GM21423 (cell line): ENCODE data around the gene CYP3A4.
"Not testable (repeated sequence)": the region's sequence is repeated elsewhere in the genome, so short reads cannot be mapped to it uniquely, and the experiment has no call there.

Source experiments
- ATAC-seq: cut with Tn5 transposase; IDR thresholded peaks from one replicate; pipeline ENCODE4 v1.9.1; 2021; ENCODE audit warnings: mild to moderate bottlenecking, moderate library complexity; ENCODE audit not compliant: unreplicated experiment

The CYP3A4 gene

DNA sequence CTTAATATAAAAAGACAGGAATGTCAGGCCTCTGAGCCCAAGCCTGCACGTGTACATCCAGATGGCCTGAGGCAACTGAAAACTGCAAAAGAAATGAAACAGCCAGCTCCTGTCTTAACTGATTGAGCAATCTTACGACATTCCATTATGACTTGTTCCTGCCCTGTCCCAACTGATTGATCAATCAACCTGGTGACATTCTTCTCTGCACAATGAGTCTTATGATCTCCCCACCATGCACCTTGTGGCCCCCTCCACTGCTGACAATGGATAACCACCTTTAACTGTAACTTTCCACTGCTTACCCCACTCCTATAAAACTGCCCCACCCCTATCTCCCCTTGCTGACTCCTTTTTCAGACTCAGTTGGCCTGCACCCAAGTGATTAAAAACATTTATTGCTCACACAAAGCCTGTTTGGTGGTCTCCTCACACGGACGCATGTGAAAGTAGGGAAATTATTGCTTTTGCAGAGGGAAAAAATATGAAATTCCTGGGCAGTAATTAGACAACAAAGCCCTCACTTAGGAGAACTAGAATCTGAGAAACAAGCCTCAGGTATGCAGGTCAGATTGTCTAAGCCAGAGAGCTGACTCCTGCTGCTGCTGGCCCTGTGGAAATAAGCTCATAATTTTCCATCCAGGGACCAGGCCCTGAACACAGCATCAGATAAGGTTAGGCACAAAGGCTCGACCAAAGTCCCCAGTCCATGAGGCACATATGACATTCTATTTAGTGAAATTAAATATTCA, 54.3 kb downstream of the CYP3A4 start:
- ATAC-seq: no peak

DNA sequence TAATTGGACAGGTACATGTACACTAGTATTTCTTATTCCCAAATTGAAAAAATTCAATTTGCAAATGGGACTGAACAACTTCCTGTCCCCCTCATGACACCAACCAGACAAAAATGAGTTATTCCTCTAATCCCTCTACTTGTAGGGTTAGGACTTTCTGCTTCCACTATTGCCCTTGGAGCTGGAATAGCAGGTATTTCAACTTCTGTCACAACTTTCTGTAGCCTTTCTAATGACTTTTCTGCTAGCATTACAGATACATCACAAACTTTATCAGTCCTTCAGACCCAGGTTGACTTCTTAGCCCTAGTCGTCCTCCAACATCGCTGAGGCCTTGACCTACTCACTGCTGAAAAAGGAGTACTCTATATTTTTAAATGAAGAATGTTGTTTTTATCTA, 55.4 kb downstream of the CYP3A4 start:
- no peak for ATAC-seq

DNA sequence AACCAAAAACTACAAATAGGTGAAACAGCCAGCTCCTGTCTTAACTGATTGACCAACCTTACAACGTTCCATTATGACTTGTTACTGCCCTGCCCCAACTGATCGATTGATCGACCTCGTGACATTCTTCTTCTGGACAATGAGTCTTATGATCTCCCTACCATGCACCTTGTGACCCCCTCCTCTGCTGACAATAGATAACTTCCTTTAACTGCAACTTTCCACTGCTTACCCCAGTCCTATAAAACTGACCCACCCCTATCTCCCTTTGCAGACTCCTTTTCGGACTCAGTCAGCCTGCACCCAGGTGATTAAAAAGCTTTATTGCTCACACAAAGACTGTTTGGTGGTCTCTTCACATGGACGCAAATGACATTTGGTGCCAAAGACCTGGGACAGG, 60.8 kb downstream of the CYP3A4 start:
- not testable (repeated sequence) for ATAC-seq

DNA sequence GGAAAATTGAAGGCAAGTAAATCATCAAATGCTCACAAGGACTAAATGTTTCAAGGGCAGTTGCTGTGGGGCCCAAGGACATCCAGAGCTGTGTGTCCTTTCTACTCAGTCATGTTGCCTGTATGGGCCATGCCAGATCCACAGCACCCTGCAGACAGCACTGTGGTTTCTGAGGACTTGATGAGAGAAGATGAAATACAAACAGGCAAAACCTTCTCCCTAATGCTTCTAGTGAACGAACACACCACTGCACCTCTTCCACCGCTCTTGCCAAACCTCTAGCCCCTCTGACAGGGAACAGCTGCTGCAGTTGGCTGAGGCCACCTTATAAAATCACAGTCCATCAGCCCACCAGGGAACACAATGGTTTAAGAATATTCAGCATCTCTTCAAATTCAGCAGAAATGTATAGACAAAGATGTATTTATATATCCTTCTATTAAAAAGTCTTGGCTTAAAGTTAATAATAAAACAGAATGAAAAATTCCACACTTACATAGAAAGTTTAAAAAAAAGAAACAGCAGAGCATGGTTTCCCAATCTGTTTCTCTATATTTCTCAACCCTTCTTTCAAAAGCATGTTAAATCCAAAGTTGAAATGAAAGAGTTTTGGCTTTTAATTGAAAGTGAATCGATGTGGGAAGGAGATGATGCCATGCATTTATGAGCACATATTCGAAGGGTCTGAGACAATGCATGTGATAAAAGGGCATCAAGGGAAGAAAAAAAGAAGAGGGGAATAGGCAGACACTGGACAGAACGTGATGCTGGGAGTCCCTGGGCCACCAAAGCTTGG, 63.0 kb downstream of the CYP3A4 start:
- no peak for ATAC-seq

DNA sequence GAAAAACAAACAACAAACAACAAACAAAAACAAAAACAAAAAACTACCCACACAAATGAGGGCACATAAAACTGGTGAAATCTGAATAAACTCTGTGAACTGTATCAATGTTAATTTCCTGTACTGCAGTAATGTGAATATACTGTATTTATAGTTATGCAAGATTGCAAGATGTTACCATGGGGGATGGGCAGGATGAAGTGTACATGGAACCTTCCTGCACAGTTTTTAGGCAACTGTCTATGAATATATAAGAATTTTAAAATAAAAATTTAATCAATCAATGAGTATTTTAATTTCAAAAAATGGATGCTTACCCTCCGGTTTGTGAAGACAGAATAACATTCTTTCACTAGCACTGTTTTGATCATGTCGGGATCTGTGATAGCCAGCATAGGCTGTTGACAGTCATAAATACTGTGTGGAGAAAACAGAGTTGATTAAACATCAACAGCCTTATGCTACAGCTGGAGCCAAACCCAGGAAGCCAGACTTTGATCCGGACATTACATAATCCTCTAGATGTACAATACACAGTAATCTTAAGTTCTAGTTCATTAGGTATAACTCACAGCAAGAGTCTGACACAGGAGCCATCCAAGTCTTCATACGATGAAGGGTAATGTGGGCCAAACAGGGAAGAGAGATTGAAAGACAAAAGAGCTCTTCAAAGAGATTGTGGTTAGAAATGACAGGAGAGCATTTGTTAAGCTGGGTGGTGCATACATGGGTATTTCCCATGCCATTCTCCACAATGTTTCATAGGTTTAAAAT, 63.8 kb downstream of the CYP3A4 start:
- ATAC-seq: no peak

DNA sequence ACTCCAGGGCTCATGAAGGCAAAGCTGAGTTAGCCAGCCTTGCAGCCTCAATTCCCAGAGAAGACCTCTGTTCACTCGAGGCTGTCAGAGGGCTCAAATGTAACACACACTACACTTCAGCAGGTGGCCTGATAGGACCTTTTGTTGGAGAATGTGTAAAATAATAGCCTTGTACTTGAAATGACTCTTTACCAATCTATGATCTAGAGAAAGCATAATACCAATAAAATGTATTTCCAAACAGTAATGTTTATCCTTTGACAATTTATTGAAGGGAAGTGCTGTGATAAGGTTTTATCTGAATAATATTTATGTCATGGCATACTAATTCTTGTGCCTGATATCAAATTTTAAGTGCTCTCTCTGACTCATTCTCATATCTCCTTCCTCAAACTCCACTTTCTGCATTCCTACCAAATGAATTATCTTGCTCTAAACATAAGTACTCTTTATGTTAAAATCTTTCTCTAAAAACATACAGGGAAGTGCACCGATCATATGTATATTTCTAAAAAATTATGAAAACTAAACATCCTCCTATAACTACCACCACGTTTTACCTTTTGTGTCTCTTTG, 69.9 kb downstream of the CYP3A4 start:
- ATAC-seq: no peak

DNA sequence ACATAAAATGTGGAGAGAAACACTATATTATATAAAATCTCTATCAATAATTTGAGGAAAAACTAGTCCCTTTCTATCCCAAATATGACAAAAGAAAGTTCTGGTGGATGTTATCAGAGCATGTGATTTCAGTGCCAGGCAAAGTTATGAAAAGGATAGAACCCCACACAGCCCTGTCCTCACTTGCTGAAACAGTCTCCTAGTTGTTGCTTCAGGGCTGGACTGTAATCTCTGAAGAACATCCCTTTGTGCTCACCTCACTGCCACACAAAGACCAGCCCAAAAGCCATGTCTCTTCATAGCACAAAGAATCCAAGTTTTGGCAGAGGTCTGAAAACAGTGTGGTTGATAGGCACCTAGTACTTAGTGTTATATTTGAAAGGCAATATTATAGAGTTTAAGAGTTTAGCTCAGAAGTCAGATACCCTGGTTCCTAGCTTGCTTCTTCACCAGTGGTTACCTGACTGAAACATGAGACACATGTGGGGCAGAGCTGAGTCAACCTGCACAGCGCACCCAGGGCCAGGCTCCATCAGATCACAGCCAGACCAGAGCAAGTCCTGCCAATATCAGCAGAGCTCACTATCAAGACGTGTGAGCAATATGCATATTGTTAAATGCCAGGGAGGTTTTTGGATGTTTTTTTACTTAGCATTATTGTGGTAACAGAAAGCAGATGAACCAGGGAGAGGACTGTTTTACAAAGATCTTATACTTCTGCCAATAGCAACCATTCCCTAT, 74.0 kb downstream of the CYP3A4 start:
- ATAC-seq: no peak

DNA sequence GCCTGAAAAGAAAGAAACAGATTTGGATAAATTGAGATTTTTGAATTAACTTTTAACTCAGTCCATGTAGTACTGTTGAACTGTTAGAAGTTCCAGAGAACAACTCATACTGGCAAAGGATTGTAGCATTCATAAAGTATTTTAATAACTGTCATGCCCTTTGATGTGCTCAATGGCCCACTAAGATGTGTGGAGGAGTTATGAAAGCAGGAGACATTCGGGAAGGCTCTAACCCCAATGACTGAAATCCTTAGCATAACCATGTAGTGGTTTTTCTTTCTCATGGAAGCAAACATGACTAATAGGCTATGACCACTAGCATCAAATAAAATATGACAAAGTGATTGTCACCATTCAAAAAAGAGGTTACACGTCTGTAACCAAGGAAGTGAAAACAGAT, 74.7 kb downstream of the CYP3A4 start:
- ATAC-seq: no peak

DNA sequence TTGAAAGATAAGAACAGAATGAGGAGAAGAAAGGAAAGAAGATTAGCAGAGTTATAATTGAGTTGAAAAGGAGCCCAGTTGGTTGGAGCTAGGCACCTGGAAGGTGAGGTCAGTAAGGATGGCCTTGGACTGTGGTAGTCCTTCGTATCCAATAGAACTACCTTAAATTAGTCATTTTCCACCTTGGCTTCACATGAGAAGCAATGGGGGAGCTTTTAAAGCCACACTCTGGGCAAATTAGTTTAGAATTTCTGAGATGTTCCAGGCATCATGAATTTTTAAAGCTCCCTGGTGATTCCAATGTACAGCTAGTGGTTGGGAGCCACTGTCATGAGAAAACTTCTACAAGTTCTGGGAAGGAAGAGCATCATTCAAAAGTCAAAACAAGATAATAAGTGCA, 76.9 kb downstream of the CYP3A4 start:
- ATAC-seq: no peak
